HG03066 (cell line): ENCODE data around the gene TINAGL1.

ENCODE experiments used
- ATAC-seq: cut with Tn5 transposase; IDR thresholded peaks from one replicate; pipeline ENCODE4 v1.9.1; 2021; ENCODE audit warnings: low read depth; ENCODE audit not compliant: unreplicated experiment

The TINAGL1 gene

GRCh38 chr1:31600641-31601040 is 24.3 kb downstream of the TINAGL1 start:
- ATAC-seq, result no peak

- no peak for ATAC-seq
Measured at GRCh38 chr1:31602081-31602480, 25.8 kb downstream of the TINAGL1 start.

GRCh38 chr1:31605908-31606427 is 29.7 kb downstream of the TINAGL1 start:
- ATAC-seq, result peak; percentile 93

GRCh38 chr1:31607360-31607759 is 31.0 kb downstream of the TINAGL1 start:
- no peak for ATAC-seq

DNA sequence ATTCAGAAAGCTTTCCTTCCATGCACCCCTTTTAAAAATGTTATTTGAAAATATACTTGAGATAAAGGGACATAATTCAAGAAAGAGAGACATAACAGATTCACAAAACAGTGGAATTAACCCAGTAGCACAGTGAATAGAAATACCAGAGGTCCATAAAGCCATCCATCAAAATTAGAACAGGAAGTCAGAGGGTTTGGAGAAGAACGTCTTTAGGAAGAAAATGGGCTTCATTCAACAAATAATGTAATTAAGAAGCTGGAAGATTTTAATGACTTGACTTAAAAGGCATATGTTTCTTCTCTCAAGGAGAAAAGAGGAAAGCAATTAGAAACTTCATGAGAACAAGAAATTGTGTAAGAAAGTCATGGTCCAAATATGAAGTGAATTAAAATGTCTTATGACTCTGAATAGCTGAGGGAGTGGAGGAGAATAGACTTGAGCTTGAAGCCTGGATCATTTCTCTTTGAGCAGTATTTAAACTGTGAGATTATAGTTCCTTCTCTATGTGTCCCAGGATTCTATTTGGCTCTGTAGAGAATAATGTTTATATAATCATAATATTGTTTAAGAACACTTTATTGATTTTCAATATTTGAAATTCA is 33.3 kb downstream of the TINAGL1 start:
- no peak for ATAC-seq

GRCh38 chr1:31614414-31615005 is 38.2 kb downstream of the TINAGL1 start:
- ATAC-seq, result no peak

GRCh38 chr1:31615414-31615813 is 39.1 kb downstream of the TINAGL1 start:
- ATAC-seq, result no peak

DNA sequence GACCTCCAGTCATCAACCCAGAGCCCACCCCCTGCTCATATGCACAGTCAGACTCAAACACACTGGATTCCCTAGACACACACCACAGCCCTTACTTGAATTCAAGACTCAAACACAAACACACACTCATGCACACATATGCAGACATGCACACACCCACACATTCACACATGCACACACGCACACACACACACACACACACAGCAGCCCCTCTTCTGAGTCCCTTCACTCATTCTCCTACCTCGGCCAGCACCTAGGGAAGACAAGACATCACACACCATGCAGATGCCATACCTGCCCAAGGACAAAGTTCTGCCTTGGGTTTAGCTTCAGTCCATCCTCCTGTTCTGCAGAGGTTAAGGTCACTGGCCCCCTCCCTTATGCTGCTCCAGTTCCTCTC is 39.6 kb downstream of the TINAGL1 start:
- ATAC-seq, result no peak

DNA sequence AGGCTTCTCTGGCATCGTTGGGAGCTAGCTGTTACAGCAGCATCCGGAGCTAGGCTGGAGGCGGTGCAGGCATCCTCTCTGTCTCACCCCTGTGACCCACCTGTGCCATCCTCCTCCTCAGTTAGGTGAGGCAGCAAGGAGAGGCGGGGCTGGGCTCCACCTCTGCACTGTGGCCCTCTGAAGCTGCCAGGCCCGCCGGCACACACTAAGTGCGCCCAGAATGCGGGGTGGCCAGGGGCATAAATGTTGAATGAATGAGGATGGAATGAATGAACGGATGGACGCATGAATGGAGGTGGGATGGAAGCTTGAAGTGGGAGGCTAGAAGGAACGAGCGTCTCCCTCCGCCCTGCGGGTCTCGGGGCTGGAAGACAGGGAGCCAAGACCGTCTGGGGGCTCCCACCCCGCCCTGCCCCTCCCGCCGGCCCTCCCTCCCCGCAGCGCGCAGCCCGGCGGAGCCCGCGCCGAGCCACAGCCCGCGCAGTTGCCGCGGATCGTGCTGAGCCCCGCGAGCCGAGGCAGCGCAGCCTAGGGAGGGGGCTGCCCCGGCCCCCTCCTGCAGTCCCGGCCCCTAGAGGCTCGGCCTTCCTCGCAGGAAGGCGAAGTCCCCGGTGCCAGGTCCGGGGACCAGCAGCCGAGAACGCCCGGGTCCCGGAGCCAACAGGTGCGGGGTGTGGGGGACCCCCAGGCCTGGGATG is 41.1 kb downstream of the TINAGL1 start, which contains the start of gene HCRTR1:
TSS of gene HCRTR1 (plus strand) at position 472 of the 698 bp plus-strand sequence. CDS start 1,504 bp downstream, outside the sequence.
- no peak for ATAC-seq

DNA sequence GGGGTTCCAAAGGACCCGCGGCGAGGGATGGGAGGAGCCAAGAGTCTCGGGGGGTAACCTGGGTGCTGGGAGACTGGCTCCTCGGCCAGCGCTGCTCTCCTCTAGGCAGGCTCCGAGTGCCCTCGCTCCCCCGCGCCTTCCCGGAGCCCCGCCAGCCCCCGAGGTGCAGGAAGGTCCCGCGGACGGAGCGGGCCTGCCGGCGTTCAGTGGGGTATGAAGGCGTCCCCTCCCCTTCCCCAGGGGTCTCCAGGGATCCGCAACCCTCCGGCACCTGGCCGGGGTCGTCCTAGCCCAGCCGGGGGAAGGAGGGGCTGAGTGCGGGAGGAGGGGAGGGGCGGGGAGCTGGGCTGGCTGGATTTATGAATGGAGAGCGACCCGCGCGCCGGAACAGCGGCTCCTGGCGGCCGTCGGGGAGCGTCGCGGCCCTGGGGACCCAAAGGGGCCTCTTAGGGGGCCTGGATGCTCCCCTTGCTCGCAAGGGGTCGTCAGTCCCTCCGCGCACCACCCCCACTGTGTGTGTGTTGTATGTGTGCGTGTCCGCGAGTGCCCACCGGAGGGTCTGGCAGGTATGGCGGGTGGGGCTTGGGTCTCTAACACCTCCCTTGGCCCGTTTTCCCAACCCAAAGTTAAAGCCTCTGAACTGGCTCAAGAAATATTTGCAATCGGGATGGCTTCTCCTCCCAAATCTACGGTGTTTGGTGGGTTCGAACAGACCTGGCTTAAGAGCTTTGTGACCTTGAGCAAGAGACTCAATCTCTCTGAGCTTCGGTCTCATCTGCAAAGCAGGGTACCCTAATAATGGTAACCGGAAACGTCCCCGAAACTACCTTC is 41.8 kb downstream of the TINAGL1 start:
- no peak for ATAC-seq

GRCh38 chr1:31618916-31619846 is 42.9 kb downstream of the TINAGL1 start:
- ATAC-seq, result no peak

DNA sequence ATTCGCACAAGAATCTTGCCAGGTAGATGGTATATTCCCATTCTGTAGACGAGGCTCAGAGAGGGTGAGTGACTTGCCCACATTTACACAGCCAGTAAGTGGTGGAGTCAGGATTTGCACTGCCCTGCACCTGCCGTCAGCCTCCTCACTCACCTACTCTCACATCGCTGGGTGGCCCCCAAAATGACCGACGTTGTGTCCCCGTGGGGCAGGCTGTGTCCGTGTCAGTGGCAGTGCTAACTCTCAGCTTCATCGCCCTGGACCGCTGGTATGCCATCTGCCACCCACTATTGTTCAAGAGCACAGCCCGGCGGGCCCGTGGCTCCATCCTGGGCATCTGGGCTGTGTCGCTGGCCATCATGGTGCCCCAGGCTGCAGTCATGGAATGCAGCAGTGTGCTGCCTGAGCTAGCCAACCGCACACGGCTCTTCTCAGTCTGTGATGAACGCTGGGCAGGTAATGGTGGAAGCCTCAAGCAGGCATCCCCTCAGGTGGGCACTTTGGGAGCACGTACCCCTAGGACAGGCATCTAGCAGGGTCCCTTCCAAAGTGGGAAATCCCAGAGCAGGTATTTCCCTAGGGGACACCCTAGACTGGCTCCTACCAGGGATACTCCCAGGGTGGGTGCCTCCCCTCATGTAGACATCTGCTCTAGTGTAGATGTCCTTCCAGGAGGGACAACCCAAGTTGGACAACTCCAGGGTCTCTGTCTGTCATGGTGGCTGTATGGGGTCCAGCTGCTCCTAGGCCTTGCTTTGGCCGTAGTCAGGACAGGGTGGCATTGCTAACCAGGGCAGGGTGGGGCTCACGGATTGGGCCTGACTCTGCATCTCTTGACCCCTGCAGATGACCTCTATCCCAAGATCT is 44.5 kb downstream of the TINAGL1 start:
- no peak for ATAC-seq

- ATAC-seq, result no peak
Measured at GRCh38 chr1:31621498-31621820, 45.1 kb downstream of the TINAGL1 start.

GRCh38 chr1:31621847-31622730 is 45.8 kb downstream of the TINAGL1 start:
- no peak for ATAC-seq

GRCh38 chr1:31623365-31623764 is 47.0 kb downstream of the TINAGL1 start:
- ATAC-seq, result no peak

DNA sequence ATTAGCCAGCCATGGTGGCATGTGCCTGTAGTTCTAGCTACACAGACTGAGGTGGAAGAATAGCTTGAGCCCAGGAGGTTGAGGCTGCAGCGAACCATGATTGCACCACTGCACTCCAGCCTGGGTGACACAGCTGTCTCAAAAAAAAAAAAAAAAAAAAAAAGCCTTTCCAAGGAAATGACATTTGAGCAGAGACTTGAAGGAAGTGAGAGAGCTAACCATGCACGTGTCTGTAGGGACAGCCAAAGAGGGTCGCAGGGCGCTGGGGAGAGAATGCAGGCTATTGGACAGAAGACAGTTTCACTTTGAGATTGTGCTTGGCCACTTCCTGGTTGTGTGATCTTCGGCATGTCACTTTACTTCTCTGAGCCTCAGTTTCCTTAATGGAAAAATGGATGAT is 48.0 kb downstream of the TINAGL1 start:
- no peak for ATAC-seq

DNA sequence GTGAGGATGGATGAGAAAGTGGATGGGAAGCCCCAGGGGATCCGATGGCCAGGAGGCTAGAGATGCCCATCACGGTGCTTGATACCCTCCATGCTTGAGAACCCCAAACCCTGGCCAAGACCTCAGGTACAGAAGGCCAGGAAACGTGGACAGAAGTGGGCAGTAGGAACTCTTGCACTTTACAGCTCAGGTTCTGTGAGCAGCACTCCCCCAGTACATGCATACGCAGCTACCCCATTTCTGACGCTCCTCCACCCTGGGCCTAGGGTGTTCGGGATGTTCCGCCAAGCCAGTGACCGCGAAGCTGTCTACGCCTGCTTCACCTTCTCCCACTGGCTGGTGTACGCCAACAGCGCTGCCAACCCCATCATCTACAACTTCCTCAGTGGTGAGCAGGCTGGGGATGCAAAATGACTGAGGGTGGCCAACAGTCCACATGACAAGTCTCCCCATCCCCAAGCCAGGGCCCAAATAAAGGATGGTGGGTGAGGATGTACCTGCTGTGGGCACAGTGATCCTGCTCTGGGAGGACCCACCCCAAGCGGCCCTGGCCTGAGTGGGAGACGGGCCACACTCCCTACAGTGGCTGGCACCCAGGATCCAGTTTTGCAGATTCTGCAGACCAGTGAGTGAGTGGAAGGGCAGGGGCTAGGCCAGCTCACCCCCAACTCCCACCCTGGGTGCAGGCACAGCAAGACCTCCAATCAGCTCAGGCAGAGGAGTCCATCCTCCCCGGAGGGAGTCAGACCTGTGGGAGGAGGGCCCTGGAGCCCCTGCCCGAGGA is 48.6 kb downstream of the TINAGL1 start:
- ATAC-seq, result no peak
